GM11168 (cell line): ENCODE measurements around the gene OR52N2.

ENCODE experiments used
- in situ Hi-C: fragments of 300-500 bp; cut with MboI; formaldehyde crosslinking; loops from one replicate; pipeline ENCODE4 v1.12.0; 2022; ENCODE audit warnings: low sequenced_read_pairs; ENCODE audit not compliant: unreplicated experiment

OR52N2 gene

DNA sequence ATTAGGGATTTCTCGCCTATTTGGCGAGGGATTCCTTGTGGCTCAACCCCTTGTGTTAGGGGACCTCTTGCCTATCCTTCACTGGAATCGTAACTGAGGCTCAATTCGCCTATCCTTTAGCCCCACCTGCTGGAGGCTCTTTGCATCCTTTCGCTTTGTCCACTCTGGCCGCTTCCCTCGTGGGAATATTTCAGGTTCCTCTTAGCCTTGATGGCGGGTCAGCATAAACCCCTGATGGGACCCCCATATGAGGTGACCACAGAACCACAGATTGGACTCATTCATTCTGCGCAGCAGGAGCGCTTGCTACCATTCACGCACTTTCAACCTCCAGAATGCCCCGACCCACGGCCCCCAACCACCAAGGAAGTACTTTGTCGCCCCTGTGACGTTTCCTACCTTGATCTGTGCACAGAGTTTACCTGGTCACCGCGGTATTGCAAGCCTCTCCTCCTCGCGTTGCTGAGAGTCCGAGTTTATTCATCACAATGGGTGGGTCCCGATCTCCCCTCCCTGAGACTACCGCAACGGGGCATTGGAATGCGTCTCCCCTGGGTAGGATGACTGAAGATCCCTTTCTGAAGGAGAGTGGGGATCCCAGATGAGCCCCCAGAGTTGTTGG is at the start of gene OR52N2:
Gene OR52N2 (plus strand): TSS at position 425 of the 622 bp plus-strand sequence. CDS start 11,412 bp downstream, outside the sequence.
- in situ Hi-C loops = loop anchor here (25.0 kb wide), 1 partner anchor 321 kb away; the partner anchor contains the start of gene OR52D1

DNA sequence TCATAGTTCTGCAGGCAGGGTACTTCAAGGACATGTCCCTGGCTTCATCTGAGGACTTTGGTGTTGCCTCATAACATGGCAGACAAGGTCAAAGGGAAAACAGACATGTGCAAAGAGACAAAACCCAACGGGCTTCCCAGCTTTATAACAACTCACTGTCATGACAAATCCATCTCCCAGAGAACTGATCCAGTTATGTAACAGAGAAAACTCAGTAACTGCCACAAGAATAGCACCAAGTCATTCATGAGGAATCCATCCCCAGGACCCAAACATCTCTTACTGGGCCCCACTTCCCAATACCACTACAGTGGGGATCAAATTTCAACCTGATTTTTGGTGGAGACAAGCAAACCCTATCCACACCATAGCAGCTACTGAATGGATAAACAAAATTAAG is 41.7 kb upstream of the OR52N2 start:
- in situ Hi-C loops = no loop called here

DNA sequence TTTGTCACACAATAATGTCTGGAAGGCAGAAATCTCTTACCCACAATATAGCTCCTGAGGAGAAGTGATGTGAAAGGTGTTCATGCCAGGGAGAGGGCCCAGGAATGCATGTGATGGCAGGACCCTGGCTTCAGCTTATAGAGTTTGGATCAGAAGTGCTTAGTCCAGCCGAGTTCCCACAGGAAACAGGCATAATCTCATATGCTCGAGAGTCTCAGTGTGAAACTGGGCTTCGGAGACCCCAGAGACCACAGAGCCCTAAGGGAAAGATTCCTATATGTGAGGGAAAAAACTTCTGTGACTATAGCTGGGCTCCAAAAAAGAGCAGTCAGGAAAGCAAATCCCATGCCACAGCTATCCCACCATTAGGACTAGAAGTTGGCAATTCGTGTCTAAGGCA is 25.5 kb upstream of the OR52N2 start, which contains the start of gene OR52N5:
Gene OR52N5 (minus strand): TSS at position 101 of the 400 bp plus-strand sequence. CDS start 4,721 bp downstream, outside the sequence.
- in situ Hi-C loops = no loop called here

DNA sequence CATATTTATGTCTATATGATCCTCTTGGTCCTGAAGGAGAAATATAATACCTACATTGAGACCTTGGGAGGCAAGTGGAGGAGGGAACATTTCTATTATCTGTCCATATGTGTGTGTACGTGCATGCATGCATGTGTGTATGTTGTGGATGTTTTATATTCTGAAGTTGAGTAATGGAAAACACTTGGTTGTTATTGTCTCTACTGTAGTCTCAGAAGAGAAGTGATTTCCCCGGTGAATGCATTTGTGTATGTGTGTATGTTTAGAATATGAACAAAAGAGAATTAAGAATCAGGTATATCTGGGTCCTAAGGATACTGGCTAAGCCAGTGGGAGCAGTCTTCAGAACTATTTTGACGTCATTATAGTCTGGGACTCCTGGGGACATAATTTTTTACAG is 17.6 kb upstream of the OR52N2 start, which contains the start of gene OR52N1:
Gene OR52N1 (minus strand): TSS at position 101 of the 400 bp plus-strand sequence. CDS start 2,449 bp downstream, outside the sequence.
- in situ Hi-C loops = no loop called here

DNA sequence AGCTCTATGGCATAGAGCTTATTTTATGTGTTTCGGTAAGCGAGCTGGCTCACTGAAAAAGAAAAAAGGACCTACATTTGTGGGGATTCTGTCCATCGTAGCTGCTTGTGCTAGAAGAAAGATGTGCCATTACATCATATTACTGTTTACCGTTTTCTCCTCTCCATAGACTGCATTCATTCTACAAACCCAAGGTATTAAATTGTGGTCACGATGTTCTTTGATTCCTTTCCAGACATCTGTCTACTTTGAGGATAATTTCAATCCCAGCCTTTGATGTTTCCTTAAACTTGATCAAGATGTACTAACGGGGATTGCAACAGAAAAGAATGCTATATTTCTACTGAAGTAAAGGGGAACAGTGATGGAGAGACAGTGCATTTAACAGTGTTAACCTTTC is 12.2 kb upstream of the OR52N2 start:
- in situ Hi-C loops = no loop called here

DNA sequence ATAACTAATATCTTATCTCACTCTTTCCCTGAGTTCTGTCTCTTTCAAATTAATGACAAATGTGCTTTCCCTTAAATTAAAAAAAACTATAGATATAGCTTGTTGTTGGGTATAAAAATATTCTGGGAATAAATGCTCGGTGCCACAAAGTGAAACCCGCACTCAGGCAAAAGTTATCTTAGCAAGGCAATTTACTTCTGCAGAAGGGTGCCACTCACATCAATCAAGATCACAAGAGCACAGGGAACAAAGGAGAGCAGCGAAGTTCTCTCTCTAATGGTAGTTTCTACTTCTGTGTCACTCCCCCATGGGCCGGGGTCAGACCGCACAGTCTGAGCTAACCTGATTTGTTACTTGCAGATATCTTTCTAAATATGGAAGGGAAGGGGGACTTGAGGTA is 4.7 kb upstream of the OR52N2 start:
- in situ Hi-C loops = loop anchor here (5.0 to 25.0 kb wide), 2 partner anchors 202 to 317 kb away; partner anchors contain the start of gene OR52D1

DNA sequence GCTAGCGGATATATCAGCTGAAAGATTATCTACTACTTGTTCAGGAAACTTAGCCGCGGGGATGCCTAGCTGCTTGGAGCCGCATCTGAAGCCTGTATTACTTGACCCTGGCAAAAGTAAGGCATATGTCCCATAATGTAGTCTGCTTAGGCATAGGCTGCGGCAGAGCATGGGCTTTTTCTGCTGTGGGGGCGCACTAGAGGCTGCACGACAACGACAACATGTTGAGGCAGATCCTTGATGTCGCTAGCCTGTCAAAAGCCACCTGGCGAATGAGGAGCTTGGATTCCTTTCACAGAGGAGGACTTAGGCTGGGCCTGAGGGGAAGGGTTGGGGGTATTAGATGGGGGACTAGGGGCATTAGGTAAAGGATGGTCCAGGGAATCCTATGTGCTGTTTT is 1.1 kb upstream of the OR52N2 start:
- in situ Hi-C loops = loop anchor here (25.0 kb wide), 1 partner anchor 320 kb away; the partner anchor contains the start of gene OR52D1

DNA sequence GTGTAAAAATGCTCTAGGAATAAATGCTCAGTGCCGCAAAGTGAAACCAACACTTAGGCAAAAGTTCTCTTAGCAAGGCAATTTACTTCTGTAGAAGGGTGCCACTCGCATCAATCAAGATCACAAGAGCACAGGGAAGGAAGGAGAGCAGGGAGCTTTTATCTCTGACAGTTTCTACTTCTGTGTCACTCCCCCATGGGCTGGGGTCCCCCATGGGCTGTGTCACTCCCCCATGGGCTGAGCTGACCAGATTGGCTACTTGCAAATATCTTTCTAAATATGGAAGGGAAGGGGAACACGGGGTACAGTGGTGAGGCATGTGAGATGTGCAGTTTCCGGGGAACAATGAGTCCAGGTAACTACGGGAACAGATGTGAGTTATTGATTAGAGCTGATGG is 397 bp downstream of the OR52N2 start:
- in situ Hi-C loops = loop anchor here (25.0 kb wide), 1 partner anchor 322 kb away; the partner anchor contains the start of gene OR52D1

DNA sequence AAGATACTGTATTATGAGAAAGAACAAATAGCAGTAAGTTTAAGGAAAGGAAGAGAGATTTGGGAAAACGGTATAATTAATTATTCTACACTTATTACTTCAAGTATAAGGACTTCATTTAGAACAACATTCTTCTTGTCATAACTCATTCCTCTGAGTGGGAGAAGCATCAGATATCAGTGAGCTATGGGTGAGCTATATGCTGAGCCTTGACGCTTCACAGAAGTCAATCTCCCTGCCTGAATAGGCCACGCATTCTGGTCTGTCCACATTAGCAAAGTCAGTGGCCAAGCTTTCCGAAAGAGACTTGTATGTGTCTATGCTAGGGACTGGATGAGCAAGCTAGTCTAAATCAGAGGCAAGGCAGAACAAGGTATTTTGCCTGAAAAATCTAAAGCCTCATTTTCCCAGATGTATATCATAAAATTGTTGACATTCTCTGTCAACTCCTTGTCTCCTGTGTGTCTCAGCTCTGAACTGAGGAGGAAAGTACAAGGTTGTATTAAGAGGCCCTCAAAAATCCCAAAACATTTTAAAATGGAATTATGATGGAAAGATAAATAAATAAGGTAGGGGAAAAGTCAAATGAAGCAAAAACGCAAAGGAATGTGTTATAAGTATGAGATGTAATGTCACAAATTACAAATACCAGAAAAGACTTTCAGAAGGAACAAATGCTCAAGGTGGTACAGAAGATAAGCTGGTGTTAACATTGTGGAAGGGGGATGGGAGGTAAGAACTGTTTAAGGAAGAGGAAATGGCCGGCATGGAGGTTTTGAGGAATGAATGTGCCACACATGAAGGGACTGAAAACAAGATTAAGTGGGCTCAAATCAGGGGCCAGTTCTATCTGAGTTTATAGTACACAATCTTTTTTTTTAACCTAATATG is 1.4 kb downstream of the OR52N2 start:
- in situ Hi-C loops = loop anchor here (25.0 kb wide), 1 partner anchor 323 kb away; the partner anchor contains the start of gene OR52D1

DNA sequence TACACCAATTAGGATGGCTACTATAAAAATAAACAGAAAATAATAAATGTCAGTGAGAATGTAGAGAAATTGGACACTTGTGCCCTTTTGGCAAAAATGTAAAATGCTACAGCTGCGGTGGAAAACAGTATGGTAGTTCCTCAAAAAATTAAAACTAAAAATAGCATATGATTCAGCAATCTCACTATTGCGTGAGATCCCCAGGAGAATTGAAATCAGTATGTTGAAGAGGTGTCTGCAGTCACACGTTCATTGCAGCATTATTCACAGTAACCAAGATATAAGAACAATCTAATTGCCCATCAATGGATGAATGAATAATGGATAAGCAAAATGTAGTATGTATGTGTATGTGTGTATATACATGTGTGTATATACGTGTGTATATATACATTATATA is 6.8 kb downstream of the OR52N2 start:
- in situ Hi-C loops = loop anchor here (25.0 kb wide), 1 partner anchor 328 kb away; the partner anchor contains the start of gene OR52D1

DNA sequence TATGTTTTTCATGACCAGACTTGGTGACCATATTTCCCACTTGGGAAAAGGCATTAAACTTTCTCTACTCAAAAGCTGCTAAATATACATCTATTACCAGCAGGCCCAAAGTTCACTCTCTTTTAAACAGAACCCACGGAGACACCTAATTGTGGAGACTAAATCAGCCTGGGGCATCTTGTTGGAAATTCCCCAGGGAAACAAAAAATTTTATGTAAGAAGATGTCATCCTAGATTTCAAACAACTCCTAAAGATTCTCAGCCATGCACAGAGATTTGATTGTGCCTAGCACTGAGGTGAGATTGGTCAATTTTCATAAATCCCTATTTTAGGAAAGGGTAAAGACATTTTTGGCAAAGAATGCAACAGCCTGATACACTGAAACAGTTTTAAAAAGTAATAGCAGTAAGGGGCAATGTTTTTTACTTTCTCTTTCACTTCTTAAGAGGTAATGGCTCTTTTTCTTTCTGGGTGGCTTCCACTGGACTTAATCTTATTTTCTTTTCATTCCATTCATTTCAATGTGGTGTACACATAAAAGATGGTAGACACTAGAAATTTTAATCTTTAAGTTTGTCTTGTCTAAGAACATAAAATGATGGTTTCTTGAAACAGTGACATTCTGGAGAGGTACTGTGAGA is 9.6 kb downstream of the OR52N2 start:
- in situ Hi-C loops = loop anchor here (25.0 kb wide), 1 partner anchor 331 kb away; the partner anchor contains the start of gene OR52D1

DNA sequence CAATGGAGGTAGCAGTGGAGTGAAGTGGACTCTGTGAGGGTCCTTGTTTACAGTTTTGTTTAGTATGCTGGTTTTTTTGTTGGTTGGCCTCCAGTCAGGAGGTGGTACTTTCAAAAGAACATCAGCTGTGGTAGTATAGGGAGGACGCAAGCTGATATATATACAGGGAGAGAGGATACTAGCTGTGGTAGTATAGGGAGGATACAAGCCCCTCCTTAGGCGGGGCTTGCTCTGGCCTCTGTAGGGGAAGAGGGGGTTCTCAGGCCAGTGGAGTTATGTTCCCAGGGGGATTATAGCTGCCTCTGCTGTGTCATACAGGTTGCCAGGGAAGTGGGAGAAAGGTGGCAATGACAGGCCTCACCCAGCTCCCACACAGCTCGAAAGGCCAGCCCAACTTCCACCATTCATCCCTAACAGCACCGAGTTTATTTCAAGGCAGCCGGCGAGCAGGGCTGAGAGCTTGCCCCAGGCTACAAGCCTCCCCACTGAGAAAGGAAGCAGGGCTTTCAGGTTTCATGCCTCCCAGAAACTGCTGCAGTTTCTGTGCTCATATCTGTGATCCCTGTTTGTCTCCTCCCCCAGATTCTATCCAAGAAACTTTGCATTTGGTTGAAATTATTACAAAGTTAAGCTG is 22.6 kb downstream of the OR52N2 start:
- in situ Hi-C loops = no loop called here

DNA sequence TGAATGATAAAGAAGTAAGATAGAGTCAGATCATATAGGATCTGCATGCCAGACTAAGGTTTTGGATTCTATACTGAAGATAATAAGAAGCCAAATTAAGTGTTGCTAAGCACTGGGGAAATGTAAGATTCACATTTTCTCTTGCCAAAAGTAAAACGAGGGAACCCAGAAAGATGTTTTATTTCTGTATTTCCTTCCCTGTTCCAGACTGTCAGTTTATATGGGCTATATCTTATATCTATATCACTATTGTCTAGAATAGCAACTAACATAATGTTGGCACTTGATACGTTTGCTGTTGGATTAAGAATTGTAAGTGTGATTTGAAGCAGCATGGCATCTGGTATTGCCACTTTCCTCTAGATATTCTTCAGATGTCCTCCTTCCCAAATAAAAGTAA is 24.7 kb downstream of the OR52N2 start:
- in situ Hi-C loops = no loop called here

DNA sequence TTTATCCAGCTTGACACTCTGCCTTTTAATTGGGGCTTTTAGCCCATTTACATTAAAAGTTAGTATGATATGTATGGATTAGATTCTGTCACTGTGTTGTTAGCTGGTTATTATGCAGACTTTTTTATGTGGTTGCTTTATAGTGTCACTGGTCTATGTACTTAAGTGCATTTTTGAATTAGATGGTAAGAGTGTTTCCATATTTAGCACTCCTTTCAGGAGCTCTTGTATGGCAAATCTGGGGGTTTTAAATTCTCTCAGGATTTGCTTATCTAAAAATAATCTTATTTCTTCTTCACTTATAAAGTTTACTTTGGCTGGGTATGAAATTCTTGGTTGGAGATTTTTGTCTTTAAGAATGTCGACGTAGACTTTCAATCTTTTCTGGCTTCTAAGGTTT is 29.0 kb downstream of the OR52N2 start:
- in situ Hi-C loops = no loop called here

DNA sequence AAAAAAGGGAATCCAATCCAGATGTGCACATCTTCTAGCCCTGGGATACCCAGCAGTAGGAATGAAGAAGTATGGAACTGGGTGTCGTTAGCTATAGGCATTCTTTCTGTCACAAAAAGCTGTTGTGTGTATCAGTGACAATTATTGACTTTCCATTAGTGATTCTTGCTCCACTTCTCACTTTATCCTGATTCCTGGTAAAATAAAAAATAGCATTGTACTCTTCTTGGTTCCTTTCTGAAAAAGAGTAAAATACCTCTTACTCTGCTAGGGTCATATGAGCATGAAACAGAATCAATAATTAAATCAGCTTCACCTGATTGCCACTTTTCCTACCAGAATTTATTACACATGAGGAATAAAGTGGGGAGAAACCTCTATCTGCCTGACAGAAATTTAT is 33.1 kb downstream of the OR52N2 start, which contains the start of gene OR52E6:
Gene OR52E6 (minus strand): TSS at position 101 of the 400 bp plus-strand sequence. CDS start 0 bp downstream, at position 101.
- in situ Hi-C loops = no loop called here

DNA sequence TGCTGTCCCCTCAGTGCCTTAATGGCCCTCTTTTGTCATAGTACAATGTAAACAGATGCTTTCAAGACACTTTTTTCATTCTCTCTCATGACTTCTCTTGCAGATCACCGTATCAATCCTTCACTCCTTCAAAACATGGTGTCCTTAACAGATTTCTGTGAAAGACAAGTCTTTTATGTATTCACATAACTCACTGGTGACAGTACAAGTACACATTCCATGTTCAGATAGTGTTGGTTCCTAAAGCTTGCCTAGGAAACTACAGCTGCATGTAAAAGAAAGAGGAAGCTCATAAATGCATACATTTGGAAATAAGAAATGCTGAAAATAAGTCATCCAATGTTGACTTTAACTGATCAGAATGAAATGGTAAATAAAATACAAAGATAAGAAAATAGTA is 38.0 kb downstream of the OR52N2 start:
- in situ Hi-C loops = no loop called here

DNA sequence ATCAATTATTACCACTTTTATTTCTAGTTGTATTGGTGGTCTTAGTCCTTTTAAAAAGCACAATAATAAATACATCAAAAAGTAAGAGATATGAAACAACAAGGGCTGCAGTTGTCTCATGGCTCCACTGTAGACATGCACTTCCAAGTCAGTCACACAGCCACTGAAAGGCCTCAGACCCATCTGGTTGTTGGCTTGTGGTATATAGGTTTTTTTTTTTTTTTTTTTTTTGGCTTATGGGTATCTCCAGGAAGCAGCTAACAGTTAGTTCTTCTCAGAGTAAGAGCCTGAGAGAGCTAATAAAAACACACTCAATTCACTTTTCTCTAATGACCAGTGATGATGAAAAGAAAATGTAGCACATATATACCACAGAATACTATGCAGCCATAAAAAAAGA is 39.0 kb downstream of the OR52N2 start:
- in situ Hi-C loops = no loop called here

DNA sequence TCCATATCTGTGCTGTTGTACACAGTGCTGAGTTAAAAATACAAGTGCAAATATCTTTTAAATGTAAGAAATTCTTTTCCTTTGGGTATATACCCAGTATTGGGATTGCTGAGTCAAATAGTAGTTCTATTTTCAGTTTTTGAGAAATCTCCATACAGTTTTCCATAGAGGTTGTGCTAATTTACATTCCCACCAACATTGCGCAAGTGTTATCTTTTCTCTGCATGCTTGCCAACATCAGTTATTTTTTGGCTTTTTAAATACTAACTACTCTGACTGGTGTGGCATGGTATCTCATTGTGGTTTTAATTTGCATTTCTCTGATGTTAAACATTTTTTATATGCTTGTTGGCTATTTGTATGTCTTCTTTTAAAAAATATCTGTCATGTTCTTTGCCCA is 42.3 kb downstream of the OR52N2 start:
- in situ Hi-C loops = no loop called here

DNA sequence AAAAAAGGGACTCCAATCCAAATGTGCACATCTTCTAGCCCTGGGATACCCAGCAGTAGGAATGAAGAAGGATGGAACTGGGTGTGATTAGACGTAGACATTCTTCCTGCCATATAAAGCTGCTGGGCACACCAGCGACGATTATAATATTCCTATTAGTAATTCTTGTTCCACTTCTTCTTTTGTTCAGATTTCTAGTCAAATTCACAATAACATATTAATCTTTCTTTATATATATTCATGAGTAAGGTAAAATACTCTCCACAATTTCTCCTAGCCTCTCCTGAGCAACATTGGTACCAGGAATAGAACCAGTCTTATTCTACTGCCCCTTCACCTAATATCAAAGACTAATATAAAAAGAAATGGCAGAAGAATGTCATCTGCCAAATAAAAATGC is 48.9 kb downstream of the OR52N2 start, which contains the start of gene OR52E8:
Gene OR52E8 (minus strand): TSS at position 101 of the 400 bp plus-strand sequence. CDS start 0 bp downstream, at position 101.
- in situ Hi-C loops = no loop called here

DNA sequence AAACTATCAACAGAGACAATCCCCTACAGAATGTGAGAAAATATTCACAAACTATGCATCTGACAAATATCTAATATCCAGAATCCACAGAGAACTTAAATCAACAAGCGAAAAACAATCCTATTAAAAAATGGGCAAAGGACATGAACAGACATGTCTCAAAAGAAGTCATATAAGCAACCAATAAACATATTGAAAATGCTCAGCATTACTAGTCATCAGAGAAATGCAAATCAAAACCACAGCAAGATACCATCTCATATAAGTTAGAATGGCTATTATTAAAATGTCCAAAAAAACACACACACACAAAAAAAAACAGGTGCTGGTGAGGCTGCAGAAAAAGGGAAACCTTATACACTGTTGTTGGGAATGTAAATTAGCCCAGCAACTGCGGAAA is 57.1 kb downstream of the OR52N2 start:
- in situ Hi-C loops = no loop called here
